Left forelimb (tissue), 1 donor: ENCODE measurements around the gene KDM8.
A peak's percentile ranks its signal among the peaks of the same experiment; 100 is the strongest.
"Not testable (repeated sequence)": the region's sequence is repeated elsewhere in the genome, so short reads cannot be mapped to it uniquely, and the experiment has no call there.

Experiments
- DNase-seq: peaks from one replicate; pipeline ENCODE4 v3.0.0-alpha.2; 2018; ENCODE audit warnings: low spot score

Gene KDM8

GRCh38 chr16:27243725-27244362 lies 40.5 kb downstream of the KDM8 start:
- DNase-seq, result no peak

GRCh38 chr16:27244363-27244755 lies 41.0 kb downstream of the KDM8 start:
- DNase-seq, result no peak

GRCh38 chr16:27245276-27246172 lies 42.2 kb downstream of the KDM8 start:
- DNase-seq, result no peak

- no peak for DNase-seq
These were observed 43.1 kb downstream of the KDM8 start for GRCh38 chr16:27246439-27246838.

GRCh38 chr16:27247076-27247475 lies 43.8 kb downstream of the KDM8 start:
- DNase-seq, result not testable (repeated sequence)

GRCh38 chr16:27248036-27248435 lies 44.7 kb downstream of the KDM8 start:
- no peak for DNase-seq

GRCh38 chr16:27248886-27249285 lies 45.6 kb downstream of the KDM8 start:
- DNase-seq, result not testable (repeated sequence)

GRCh38 chr16:27251541-27252205 lies 48.3 kb downstream of the KDM8 start:
- no peak for DNase-seq

- DNase-seq, result no peak
These were observed 48.9 kb downstream of the KDM8 start for GRCh38 chr16:27252206-27252585.

- DNase-seq, result no peak
These were observed 50.2 kb downstream of the KDM8 start for GRCh38 chr16:27253526-27253930.

- no peak for DNase-seq
These were observed 51.0 kb downstream of the KDM8 start for GRCh38 chr16:27254262-27254811.

GRCh38 chr16:27256861-27257260 lies 53.5 kb downstream of the KDM8 start:
- no peak for DNase-seq

- DNase-seq, result no peak
These were observed 53.9 kb downstream of the KDM8 start for GRCh38 chr16:27257271-27257670.

GRCh38 chr16:27258241-27258734 lies 55.0 kb downstream of the KDM8 start:
- DNase-seq, result no peak

- DNase-seq, result no peak
These were observed 56.4 kb downstream of the KDM8 start for GRCh38 chr16:27259710-27260109.

- DNase-seq, result not testable (repeated sequence)
These were observed 59.6 kb downstream of the KDM8 start for GRCh38 chr16:27262904-27263423.

- no peak for DNase-seq
These were observed 60.8 kb downstream of the KDM8 start for GRCh38 chr16:27264151-27264550.

- DNase-seq, result no peak
These were observed 62.7 kb downstream of the KDM8 start for GRCh38 chr16:27265982-27266381.

- DNase-seq, result no peak
These were observed 63.8 kb downstream of the KDM8 start for GRCh38 chr16:27267037-27267677.

GRCh38 chr16:27268376-27269299 lies 65.3 kb downstream of the KDM8 start, which contains the start of gene NSMCE1:
TSS of gene NSMCE1 (minus strand) at chr16:27268772. CDS start at chr16:27257570, 11,202 bp downstream.
- DNase-seq, result peak; percentile 98
